SK-N-SH (cell line): ENCODE results near the gene CDC23.

ENCODE experiments used
- CHD2 ChIP-seq: fragments of 150-350 bp; IDR thresholded peaks from 2 replicates; pipeline ENCODE4 v1.6.1; 2018; ENCODE audit warnings: low read length; ENCODE audit not compliant: partially characterized antibody
- EP300 ChIP-seq, 2 experiments: IDR thresholded peaks; 2 replicates each; pipeline versions ENCODE4 v1.4.0 to v1.6.1; 2012; ENCODE audit warnings: borderline replicate concordance in 1 of 2, low read depth in 1 of 2, low read length in 1 of 2
- EZH2phosphoT487 ChIP-seq: fragments of 200-600 bp; sonication (generic); IDR thresholded peaks from 2 replicates; pipeline ENCODE4 v1.6.1; 2017; ENCODE audit warnings: low read depth, mixed run types, mild to moderate bottlenecking, antibody characterized with exemption, moderate library complexity, borderline replicate concordance
- REST ChIP-seq: IDR thresholded peaks from 2 replicates; pipeline ENCODE4 v1.6.1; 2012; ENCODE audit warnings: mild to moderate bottlenecking, low read depth, low read length, moderate library complexity
- SMC3 ChIP-seq: IDR thresholded peaks from 2 replicates; pipeline ENCODE4 v1.6.1; 2012; ENCODE audit warnings: low read depth, low read length, improper control_type of control experiment
- TF ChIP-seq, protein P1 (sequence below): fragments of 200-600 bp; sonication (generic); IDR thresholded peaks from 2 replicates; pipeline ENCODE4 v1.6.1; 2017; ENCODE audit warnings: antibody characterized with exemption, mild to moderate bottlenecking, moderate library complexity
- TF ChIP-seq, protein P2 (sequence below): fragments of 150-350 bp; IDR thresholded peaks from 2 replicates; pipeline ENCODE4 v1.6.1; 2016; ENCODE audit warnings: mild to moderate bottlenecking, low read depth, low read length

DNA sequence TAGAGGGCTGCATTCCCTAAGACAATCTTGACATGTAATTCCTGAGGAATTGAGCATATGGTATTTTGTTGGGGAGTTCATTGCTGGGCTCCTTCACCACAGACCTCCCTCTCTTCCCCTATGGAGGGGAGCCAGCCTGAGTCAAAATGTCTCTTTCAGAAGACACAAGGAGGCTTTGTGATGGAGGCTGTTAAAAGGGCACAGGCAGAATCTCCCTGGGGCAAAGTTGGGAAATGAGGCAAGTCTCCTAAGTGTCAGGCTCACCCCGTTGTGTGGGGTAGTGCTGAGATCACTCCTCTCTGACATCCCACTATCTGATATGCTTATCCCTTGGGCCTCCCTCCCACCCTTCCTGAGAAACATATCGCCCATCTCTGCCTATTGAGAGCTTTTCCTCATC is 30.7 kb upstream of the CDC23 start:
- TF ChIP-seq, protein P1, sequence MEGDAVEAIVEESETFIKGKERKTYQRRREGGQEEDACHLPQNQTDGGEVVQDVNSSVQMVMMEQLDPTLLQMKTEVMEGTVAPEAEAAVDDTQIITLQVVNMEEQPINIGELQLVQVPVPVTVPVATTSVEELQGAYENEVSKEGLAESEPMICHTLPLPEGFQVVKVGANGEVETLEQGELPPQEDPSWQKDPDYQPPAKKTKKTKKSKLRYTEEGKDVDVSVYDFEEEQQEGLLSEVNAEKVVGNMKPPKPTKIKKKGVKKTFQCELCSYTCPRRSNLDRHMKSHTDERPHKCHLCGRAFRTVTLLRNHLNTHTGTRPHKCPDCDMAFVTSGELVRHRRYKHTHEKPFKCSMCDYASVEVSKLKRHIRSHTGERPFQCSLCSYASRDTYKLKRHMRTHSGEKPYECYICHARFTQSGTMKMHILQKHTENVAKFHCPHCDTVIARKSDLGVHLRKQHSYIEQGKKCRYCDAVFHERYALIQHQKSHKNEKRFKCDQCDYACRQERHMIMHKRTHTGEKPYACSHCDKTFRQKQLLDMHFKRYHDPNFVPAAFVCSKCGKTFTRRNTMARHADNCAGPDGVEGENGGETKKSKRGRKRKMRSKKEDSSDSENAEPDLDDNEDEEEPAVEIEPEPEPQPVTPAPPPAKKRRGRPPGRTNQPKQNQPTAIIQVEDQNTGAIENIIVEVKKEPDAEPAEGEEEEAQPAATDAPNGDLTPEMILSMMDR, result no peak
- TF ChIP-seq REST (no peak), CHD2 (no peak), SMC3 (no peak), EP300 (IDR thresholded peaks at IDR 0.05; ENCODE audit: borderline replicate concordance in 1 of 2, low read depth in 1 of 2, low read length in 1 of 2) (no peak), EZH2phosphoT487 (no peak)
- TF ChIP-seq, protein P2, sequence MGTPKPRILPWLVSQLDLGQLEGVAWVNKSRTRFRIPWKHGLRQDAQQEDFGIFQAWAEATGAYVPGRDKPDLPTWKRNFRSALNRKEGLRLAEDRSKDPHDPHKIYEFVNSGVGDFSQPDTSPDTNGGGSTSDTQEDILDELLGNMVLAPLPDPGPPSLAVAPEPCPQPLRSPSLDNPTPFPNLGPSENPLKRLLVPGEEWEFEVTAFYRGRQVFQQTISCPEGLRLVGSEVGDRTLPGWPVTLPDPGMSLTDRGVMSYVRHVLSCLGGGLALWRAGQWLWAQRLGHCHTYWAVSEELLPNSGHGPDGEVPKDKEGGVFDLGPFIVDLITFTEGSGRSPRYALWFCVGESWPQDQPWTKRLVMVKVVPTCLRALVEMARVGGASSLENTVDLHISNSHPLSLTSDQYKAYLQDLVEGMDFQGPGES, result no peak
